ENCODE measurements around the gene NT5C3A. TPM values are rescaled to one million over a fixed set of nuclear protein-coding genes. Genes with fewer than 3 reads are reported as not detected.

The NT5C3A gene
- total and polyA plus RNA-seq, 9 of the 15 experiments (the other 6 are each of a cell fraction or from before 2014, with no cell fraction given): 18.6 to 60.1 (median 40.0) TPM

DNA sequence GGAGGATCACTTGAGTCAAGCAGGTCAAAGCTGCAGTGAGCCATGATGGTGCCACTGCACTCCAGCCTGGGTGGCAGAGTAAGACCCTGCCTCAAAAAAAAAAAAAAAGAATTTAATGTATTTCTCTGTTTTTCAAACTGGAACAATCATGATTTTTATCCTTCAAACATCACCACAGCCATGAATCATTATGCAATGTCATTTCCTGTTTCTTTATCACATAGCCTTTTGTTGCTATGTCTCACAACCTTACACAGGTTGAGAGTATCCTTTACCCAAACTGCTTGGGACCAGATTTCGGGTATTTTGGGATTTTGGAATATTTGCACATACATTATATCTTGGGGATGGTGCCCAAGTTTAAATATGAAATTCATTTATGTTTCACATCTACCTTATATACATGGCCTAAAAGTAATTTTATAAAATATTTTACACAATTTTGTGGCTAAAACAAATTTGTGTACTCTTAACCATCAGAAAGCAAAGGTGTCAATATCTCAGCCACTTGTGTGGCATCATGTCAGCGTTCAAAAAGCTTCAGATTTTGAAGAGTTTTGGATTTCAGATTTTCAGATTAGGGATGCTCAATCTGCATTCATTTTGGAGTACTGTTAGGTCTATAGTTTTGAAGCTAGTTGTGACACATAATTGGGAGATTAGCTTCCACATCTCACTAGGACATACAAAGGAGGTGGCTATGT lies 8.2 kb downstream of the NT5C3A start (continued):
- TF ChIP-seq ZNF644 (tag; IDR thresholded peaks at IDR 0.05; ENCODE audit: low read depth): no peak
- no peak for TF ChIP-seq HSF4 (CRISPR knock-in tag; IDR thresholded peaks at IDR 0.05; ENCODE audit: borderline replicate concordance)
- TF ChIP-seq, protein P1, sequence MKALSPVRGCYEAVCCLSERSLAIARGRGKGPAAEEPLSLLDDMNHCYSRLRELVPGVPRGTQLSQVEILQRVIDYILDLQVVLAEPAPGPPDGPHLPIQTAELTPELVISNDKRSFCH (CRISPR knock-in tag; IDR thresholded peaks at IDR 0.05): no peak
- TF ChIP-seq, protein P1 (tag; IDR thresholded peaks at IDR 0.05): no peak
- no peak for TF ChIP-seq NFXL1 (CRISPR knock-in tag; IDR thresholded peaks at IDR 0.05)
- TF ChIP-seq ZNF778 (CRISPR knock-in tag; IDR thresholded peaks at IDR 0.05): no peak
- TF ChIP-seq DDX20 (tag; IDR thresholded peaks at IDR 0.05; ENCODE audit: low read depth): no peak
- TF ChIP-seq, protein P2, sequence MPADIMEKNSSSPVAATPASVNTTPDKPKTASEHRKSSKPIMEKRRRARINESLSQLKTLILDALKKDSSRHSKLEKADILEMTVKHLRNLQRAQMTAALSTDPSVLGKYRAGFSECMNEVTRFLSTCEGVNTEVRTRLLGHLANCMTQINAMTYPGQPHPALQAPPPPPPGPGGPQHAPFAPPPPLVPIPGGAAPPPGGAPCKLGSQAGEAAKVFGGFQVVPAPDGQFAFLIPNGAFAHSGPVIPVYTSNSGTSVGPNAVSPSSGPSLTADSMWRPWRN (IDR thresholded peaks at IDR 0.05; ENCODE audit: low read depth): no peak
- TF ChIP-seq SPI1 (IDR thresholded peaks at IDR 0.05; ENCODE audit: borderline replicate concordance, low read depth, low read length): peak; percentile 53; the same call in 1 of the 2 replicates
- TF ChIP-seq, protein P3, sequence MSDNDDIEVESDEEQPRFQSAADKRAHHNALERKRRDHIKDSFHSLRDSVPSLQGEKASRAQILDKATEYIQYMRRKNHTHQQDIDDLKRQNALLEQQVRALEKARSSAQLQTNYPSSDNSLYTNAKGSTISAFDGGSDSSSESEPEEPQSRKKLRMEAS (CRISPR knock-in tag; IDR thresholded peaks at IDR 0.05): no peak
- TF ChIP-seq TBL1XR1 (IDR thresholded peaks at IDR 0.05; ENCODE audit: low read length in 2 of 2): no peak
- no peak for TF ChIP-seq ATF1 (CRISPR knock-in tag; IDR thresholded peaks at IDR 0.05)
- no peak for TF ChIP-seq ATF1 (tag; IDR thresholded peaks at IDR 0.05)
- no peak for TF ChIP-seq PHF20 (IDR thresholded peaks at IDR 0.05; ENCODE audit: partially characterized antibody)
- TF ChIP-seq, protein P4, sequence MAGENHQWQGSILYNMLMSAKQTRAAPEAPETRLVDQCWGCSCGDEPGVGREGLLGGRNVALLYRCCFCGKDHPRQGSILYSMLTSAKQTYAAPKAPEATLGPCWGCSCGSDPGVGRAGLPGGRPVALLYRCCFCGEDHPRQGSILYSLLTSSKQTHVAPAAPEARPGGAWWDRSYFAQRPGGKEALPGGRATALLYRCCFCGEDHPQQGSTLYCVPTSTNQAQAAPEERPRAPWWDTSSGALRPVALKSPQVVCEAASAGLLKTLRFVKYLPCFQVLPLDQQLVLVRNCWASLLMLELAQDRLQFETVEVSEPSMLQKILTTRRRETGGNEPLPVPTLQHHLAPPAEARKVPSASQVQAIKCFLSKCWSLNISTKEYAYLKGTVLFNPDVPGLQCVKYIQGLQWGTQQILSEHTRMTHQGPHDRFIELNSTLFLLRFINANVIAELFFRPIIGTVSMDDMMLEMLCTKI (IDR thresholded peaks at IDR 0.05; ENCODE audit: partially characterized antibody): no peak
- 0 out of 2 replicates have a peak, but pooled peaks have one; percentile 42 for TF ChIP-seq GABPA (tag; conservative IDR thresholded peaks at IDR 0.05; ENCODE audit: low read depth)
- TF ChIP-seq ZNF780A (CRISPR knock-in tag; IDR thresholded peaks at IDR 0.05): no peak
- TF ChIP-seq EZH2 (IDR thresholded peaks at IDR 0.05; ENCODE audit: borderline replicate concordance, low read depth, low read length): no peak
- TF ChIP-seq RCOR1 (IDR thresholded peaks at IDR 0.05; ENCODE audit: borderline replicate concordance in 1 of 2, low read depth in 2 of 2, low read length in 2 of 2): peak in 1 of 2 experiments; percentile 16; a peak in 1 of 4 replicates
- TF ChIP-seq ZNF589 (CRISPR knock-in tag; IDR thresholded peaks at IDR 0.05; ENCODE audit: low read depth): no peak
- TF ChIP-seq SOX6 (IDR thresholded peaks at IDR 0.05): peak; percentile 69
- TF ChIP-seq, protein P5, sequence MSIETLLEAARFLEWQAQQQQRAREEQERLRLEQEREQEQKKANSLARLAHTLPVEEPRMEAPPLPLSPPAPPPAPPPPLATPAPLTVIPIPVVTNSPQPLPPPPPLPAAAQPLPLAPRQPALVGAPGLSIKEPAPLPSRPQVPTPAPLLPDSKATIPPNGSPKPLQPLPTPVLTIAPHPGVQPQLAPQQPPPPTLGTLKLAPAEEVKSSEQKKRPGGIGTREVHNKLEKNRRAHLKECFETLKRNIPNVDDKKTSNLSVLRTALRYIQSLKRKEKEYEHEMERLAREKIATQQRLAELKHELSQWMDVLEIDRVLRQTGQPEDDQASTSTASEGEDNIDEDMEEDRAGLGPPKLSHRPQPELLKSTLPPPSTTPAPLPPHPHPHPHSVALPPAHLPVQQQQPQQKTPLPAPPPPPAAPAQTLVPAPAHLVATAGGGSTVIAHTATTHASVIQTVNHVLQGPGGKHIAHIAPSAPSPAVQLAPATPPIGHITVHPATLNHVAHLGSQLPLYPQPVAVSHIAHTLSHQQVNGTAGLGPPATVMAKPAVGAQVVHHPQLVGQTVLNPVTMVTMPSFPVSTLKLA (conservative IDR thresholded peaks at IDR 0.05): no peak
- no peak for TF ChIP-seq MIER1 (IDR thresholded peaks at IDR 0.05; ENCODE audit: low read depth)
- no peak for TF ChIP-seq ZNF212 (CRISPR knock-in tag; IDR thresholded peaks at IDR 0.05)
- no peak for TF ChIP-seq GABPB2 (CRISPR knock-in tag; conservative IDR thresholded peaks at IDR 0.05)
- TF ChIP-seq ZNF696 (CRISPR knock-in tag; conservative IDR thresholded peaks at IDR 0.05): no peak
- TF ChIP-seq SRSF7 (optimal IDR thresholded peaks at IDR 0.05; ENCODE audit: low read depth, low read length): no peak
